Left ventricle myocardium inferior (tissue), 1 donor: ENCODE measurements around the gene PNCK. TPM values are rescaled to one million over a fixed set of nuclear protein-coding genes. Genes with fewer than 3 reads are reported as not detected.

Experiments used
- DNase-seq: peaks from one replicate; pipeline ENCODE4 v3.0.0-alpha.2; 2020
- H3K27ac ChIP-seq: fragments of 200-600 bp; replicated peaks from 2 replicates; pipeline ENCODE4 v1.8.0; 2021
- H3K27me3 ChIP-seq: fragments of 200-600 bp; 2 replicates; pipeline ENCODE4 v1.8.0; 2021; ENCODE audit warnings: low read depth
- H3K36me3 ChIP-seq: fragments of 200-600 bp; 2 replicates; pipeline ENCODE4 v1.8.0; 2021
- H3K4me1 ChIP-seq: fragments of 200-600 bp; 2 replicates; pipeline ENCODE4 v1.8.0; 2021
- H3K4me3 ChIP-seq: fragments of 200-600 bp; 2 replicates; pipeline ENCODE4 v1.8.0; 2021; ENCODE audit warnings: mild to moderate bottlenecking, moderate library complexity
- H3K9me3 ChIP-seq: fragments of 200-600 bp; replicated peaks from 2 replicates; pipeline ENCODE4 v1.8.0; 2021
- intact Hi-C: fragments of 100-400 bp; cut with micrococcal nuclease; formaldehyde crosslinking; loops from one replicate; pipeline ENCODE4 v1.11.0; 2022
- total RNA-seq: library from RNA; stranded (reverse); fragmentation: NEBNext Ultra II Directional; extraction: Animal tissue kit (Norgen Biotek cat#: 25700); gene quantifications from one replicate; pipeline ENCODE4 v1.2.1, GENCODE V29; 2021
- TF ChIP-seq, protein P1 (sequence below): fragments of 200-600 bp; IDR thresholded peaks from 2 replicates; pipeline ENCODE4 v1.8.0; 2021; ENCODE audit warnings: antibody characterized with exemption, mild to moderate bottlenecking, borderline replicate concordance
- donor health status: DM: no; HTN: yes; CAD: no; lungs with severe emphysema.

Gene PNCK
- total RNA-seq, 1 donor from 2014 or later: 6.1 TPM

DNA sequence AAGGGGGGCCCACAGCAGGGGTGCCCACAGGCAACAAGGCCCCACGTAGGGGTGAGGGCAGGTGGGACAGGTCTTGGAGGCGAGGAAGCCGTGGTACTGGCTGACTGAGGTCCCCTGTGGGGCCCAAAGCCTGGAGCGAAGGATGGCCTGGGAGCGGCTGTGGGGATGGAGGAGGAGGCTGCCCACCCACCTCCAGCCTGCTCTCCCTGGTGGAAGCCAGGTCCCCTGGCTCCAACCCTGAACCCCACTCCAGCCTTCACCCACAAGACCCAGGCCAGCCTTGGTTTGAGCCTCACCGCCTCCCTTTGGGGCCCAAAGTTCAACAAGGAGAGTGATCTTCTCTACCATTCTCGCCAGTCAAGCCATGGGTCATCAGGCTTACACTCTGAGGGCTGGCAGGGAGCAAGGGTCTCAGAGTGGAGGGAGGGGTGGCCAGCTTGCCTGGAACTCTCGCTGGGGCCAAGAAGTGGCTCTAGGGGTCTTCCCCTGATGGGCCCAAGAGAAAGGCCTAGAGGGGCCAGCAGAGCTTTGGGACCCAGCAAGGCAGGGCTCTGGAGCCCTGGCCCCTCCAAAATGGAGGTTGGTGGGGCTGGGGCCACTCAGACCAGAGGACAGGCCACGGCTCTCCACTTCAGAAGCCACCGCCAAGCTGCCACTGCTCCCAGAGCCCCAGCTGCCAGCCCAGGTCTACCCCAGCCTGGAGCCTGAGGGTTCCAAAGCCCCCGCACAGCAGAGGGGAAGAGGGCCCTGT is 5.0 kb downstream of the PNCK start:
- Histone ChIP-seq H3K27ac (no peak overlapping the region), H3K27me3 (peaks cover 11% of the 10 kb centered on the region), H3K36me3 (no peaks in the 10 kb centered on the region), H3K4me1 (no peaks in the 10 kb centered on the region), H3K4me3 (no peak overlapping the region), H3K9me3 (no peaks in the 10 kb centered on the region)
- TF ChIP-seq, protein P1, sequence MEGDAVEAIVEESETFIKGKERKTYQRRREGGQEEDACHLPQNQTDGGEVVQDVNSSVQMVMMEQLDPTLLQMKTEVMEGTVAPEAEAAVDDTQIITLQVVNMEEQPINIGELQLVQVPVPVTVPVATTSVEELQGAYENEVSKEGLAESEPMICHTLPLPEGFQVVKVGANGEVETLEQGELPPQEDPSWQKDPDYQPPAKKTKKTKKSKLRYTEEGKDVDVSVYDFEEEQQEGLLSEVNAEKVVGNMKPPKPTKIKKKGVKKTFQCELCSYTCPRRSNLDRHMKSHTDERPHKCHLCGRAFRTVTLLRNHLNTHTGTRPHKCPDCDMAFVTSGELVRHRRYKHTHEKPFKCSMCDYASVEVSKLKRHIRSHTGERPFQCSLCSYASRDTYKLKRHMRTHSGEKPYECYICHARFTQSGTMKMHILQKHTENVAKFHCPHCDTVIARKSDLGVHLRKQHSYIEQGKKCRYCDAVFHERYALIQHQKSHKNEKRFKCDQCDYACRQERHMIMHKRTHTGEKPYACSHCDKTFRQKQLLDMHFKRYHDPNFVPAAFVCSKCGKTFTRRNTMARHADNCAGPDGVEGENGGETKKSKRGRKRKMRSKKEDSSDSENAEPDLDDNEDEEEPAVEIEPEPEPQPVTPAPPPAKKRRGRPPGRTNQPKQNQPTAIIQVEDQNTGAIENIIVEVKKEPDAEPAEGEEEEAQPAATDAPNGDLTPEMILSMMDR: no peak
- no peak for DNase-seq
- intact Hi-C loops: no loop called here

DNA sequence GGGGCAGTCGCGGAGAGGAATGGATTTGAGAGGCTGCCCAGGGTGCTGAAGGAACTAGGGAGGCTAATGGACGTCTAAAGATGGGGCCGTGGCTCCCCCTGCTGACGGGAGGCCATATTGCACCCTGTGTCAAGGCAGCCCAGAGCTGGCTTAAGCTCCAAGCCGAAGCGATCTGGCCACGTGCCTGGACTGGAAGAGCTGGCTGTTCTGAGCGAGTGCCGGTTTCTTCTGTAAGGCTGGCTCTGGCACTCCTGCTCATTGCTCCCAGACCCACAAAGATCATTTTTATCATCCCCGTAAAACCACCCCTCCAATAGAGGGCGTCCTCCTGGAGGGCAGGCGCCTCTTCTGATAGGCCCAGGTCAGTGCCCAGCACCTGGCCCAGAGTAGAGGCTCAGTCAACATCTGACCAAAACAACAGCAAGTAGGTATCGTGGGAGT is 5.6 kb downstream of the PNCK start:
- Histone ChIP-seq H3K4me3 (no peak overlapping the region), H3K27ac (no peak overlapping the region), H3K4me1 (no peaks in the 10 kb centered on the region), H3K9me3 (no peaks in the 10 kb centered on the region), H3K36me3 (no peaks in the 10 kb centered on the region), H3K27me3 (peaks cover 17% of the 10 kb centered on the region)
- DNase-seq: peak; percentile 81
- TF ChIP-seq, protein P1: peak; percentile 74
- intact Hi-C loops: no loop called here

DNA sequence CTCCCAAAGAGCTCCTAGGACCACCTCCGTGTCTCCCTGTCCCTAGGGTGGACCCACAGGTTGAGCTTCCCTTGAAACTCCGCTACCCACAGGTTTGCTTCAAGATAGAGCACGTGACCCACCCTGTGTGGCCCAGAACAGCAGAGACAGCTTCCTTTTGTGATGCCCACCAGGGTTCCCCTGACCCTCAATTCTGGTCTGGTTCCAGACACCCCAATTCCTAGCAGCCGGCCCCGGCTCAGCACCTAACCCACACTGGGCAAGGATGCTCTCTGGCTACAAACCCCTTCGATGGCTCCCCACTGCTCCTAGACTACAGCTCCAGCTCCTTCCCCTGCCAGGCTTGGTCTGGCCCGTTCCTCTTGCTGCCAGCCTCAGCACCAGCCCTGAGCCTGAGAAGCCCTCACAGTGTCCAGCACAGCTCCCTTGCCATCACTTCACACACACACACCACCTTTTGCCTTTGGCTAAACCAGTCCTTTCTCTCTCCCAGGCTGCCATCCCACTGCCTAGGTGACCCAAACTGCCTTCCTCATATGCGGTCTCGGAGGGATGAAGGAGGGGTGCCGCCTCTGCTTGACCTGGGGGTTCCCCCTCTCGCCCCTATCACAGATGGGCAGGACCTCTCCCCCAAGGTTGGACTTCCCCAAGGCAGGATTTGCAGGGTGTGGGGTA is 6.2 kb downstream of the PNCK start:
- Histone ChIP-seq H3K36me3 (no peaks in the 10 kb centered on the region), H3K27ac (no peak overlapping the region), H3K27me3 (peaks cover 20% of the 10 kb centered on the region), H3K4me3 (no peak overlapping the region), H3K9me3 (no peaks in the 10 kb centered on the region), H3K4me1 (no peaks in the 10 kb centered on the region)
- intact Hi-C loops: no loop called here
- DNase-seq: no peak
- TF ChIP-seq, protein P1: no peak

DNA sequence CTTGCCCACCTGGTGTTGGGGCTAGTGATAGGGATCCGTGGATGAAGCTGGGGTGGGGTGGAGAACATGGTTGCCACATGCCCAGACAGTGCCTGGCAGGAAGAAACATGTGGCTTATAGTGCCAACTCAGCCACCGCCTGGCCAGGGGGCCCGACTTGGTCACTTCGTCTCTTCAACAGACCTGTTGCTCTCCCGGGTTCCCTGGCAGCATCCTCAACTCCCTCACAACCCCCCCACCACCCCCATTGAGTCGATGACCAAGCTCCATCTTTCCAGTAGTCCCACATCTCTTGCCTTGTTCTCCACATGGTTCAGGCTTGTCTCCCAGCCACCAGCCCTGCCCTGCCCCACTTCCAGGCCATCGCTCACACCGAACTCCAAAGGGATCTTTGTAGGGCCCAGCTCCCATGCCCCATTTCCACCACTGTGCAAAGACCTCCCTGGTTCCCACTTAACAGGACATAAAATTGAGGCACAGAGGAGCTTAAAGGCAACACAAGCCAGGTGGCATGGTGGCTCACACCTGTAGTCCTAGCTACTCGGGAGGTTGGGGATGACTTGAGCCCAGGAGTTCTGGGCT is 7.8 kb downstream of the PNCK start:
- TF ChIP-seq, protein P1: no peak
- no peak overlapping the region for H3K27ac ChIP-seq
- H3K4me3 ChIP-seq: no peak overlapping the region
- H3K36me3 ChIP-seq: no peaks in the 10 kb centered on the region
- H3K27me3 ChIP-seq: peaks cover 28% of the 10 kb centered on the region
- no peak for DNase-seq
- H3K4me1 ChIP-seq: no peaks in the 10 kb centered on the region
- intact Hi-C loops: no loop called here
- no peaks in the 10 kb centered on the region for H3K9me3 ChIP-seq

DNA sequence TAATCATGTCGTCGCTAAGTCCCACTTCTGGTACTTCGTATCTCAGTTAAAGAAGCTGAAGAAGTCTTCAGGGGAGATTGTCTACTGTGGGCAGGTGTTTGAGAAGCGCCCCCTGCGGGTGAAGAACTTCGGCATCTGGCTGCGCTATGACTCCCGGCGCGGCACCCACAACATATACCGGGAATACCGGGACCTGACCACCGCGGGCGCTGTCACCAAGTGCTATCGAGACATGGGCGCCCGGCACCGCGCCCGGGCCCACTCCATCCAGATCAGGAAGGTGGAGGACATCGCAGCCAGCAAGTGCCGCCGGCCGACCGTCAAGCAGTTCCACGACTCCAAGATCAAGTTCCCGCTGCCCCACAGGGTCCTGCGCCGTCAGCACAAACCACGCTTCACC is 11.3 kb downstream of the PNCK start:
- Histone ChIP-seq H3K4me3 (peak overlapping the region; percentile 25), H3K27ac (no peak overlapping the region), H3K36me3 (no peaks in the 10 kb centered on the region), H3K4me1 (no peaks in the 10 kb centered on the region), H3K9me3 (no peaks in the 10 kb centered on the region), H3K27me3 (peaks cover 28% of the 10 kb centered on the region)
- intact Hi-C loops: no loop called here
- TF ChIP-seq, protein P1: peak; percentile 59
- DNase-seq: peak; percentile 43
